D721Med (cell line): Measurements from ENCODE around the gene CCDC198.

Experiments
- DNase-seq: peaks from one replicate; pipeline ENCODE4 v3.0.0; 2011; ENCODE audit warnings: low spot score; ENCODE audit not compliant: insufficient read length
- FAIRE-seq: peaks from 2 replicates; lab custom pipeline; 2011; peaks lifted over from hg19 to GRCh38; lab: Jason Lieb, UNC
- TF ChIP-seq, protein P1 (sequence below): IDR thresholded peaks from 2 replicates; pipeline ENCODE4 v1.5.1; 2012; ENCODE audit warnings: mild to moderate bottlenecking, control low read depth; ENCODE audit not compliant: insufficient read depth; ENCODE audit errors: missing control alignments

CCDC198 gene

DNA sequence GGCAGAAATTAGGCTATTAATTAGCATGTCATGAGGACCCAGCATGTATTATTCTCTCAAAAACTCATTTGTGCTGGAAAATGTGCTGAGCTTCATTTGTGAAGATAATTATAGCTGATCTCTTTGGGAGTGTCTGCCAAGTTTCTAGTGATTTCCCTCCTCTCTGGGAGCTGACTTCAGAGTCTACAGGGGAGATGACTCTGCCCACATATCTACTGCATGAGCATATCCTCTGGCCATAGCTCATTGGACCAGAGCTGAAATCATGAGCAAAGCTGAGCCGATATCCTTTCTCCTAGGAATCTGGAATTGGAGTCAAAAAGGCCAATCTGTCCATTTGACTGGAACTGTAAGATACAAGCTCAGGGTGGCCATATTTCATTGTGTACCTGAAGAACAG is 5.9 kb downstream of the CCDC198 start:
- DNase-seq = no peak
- TF ChIP-seq, protein P1, sequence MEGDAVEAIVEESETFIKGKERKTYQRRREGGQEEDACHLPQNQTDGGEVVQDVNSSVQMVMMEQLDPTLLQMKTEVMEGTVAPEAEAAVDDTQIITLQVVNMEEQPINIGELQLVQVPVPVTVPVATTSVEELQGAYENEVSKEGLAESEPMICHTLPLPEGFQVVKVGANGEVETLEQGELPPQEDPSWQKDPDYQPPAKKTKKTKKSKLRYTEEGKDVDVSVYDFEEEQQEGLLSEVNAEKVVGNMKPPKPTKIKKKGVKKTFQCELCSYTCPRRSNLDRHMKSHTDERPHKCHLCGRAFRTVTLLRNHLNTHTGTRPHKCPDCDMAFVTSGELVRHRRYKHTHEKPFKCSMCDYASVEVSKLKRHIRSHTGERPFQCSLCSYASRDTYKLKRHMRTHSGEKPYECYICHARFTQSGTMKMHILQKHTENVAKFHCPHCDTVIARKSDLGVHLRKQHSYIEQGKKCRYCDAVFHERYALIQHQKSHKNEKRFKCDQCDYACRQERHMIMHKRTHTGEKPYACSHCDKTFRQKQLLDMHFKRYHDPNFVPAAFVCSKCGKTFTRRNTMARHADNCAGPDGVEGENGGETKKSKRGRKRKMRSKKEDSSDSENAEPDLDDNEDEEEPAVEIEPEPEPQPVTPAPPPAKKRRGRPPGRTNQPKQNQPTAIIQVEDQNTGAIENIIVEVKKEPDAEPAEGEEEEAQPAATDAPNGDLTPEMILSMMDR = no peak
- FAIRE-seq = no peak

DNA sequence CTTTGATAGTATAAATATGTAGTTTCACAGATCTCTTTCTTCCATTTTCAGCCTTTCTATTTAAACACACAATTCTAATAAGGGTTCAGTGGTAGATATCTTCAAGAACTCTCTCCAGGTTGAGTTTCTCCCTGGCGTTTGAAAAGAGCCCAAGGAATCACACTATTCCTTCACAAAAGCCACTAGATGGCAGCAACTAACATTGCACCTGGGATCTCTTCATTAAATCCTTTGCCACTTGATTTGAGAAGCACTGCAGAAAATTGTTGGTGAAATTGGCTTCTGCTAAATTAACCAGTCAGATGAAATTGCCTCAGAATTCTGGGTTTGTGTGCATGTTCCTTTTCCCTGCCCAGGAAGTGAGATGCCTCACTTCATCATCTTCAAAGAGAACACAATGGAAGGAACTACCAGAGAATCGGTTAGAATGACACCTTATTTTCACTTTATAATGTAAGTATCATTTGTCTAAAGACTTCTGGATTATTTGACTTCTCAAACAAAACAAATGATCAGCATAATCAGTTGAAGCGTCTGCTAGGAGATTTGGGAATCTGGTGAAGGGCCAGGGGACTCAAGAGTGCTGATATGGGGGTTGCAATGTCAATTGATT is 6.8 kb downstream of the CCDC198 start:
- peak; percentile 58 for FAIRE-seq

DNA sequence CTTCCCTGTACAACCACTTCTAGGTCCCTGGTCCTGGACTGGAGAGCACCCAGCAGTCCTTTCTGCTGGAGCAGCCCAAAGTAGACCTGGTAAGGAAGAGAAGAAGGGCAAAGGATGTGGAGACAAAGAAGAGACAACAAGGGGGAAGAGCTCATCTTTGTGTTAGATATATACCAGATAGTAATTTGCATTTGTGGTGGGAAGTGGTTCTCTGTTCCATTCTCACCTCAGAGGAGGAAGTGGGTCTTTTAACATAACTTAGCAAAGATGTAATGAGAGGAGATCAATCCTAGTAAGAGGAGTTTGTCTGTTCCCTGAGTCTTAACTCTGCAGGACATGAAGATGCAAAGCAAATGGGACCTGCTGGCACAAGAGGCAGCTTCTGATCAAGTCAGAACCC is 8.0 kb downstream of the CCDC198 start:
- FAIRE-seq (no peak), DNase-seq (no peak)
- TF ChIP-seq, protein P1 = no peak

More for the DNA sequence above, 6.8 kb downstream of the CCDC198 start:
- peak; percentile 20 for DNase-seq
- TF ChIP-seq, protein P1 = peak; percentile 75

DNA sequence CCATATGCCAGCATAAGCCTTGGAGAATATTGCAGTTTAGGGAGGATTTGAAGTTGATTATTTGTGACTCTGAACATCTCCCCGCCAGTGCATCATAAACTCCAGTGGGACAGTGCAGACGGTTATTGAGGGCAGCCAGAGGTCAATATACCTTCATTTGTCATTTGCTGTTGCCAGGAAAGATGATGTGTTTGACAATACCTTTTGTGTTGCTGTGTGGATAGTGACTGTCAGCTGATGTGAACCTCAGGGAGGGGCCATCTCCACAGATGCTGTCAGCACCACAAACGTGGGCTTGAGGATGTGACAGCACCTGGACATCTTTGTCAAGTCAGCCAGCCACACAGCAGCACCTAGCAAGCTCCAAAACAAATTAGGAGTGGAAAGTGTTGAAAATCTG is 11.5 kb downstream of the CCDC198 start:
- no peak for FAIRE-seq
- TF ChIP-seq, protein P1 = no peak
- no peak for DNase-seq

DNA sequence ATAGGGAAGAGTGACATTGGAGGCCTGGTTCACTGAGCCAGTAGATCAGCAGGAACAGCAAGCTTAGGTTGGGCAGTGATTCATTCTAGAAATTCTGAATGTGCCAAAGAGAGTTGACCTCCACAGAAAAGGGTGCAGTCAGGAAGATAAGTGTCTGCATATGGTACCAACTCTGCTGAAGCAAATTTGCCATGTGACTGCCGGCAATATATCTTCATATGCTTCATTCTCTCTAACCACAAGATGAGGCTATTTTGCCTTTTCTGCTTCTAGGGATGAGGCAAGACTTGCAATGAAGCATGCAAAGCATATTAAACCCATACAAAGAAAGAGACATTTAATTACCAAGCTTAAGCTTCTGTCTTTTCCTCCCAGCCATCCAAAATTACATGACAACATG is 13.6 kb downstream of the CCDC198 start:
- FAIRE-seq (no peak), DNase-seq (no peak)
- TF ChIP-seq, protein P1 = no peak

DNA sequence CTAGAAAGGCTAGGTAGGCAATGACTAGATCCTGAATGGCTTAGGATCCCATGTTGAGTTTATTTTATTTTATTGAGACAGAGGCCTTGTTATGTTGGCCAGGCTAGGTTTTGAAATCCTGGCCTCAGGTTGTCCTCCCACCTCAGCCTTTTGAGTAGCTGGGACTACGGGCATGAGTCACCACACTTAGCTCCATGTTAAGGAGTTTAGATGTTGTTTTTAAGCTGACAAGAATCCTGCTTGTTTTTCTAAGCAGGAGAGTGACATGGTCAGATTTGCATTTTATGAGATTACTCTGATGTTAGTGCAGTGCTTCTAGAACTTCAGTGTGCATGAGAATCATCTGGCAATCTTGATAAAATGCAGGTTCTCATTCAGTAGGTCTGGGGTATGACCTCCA is 14.5 kb downstream of the CCDC198 start:
- TF ChIP-seq, protein P1 = no peak
- DNase-seq = no peak
- no peak for FAIRE-seq

DNA sequence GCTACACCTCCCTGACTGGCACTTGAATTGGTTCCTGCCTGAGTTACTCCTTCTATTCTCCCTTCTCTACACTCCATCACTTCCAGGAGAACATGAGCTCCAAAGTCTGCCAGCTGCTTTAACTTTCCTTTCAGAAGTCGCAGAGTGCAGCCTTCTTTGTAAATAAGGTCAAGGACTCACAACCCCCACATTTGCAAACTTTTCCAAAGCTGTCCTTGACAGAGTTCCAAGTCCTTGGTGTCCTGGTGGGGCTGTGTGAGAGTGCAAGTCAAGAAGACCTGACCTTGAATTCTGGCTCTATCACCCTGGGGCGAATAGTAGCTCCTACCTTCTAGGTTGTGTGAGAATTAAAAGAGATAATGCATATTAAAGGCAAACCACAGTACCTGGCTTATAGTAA is 15.6 kb downstream of the CCDC198 start:
- DNase-seq = no peak

More for the DNA sequence above, 15.6 kb downstream of the CCDC198 start:
- TF ChIP-seq, protein P1 = no peak
- no peak for FAIRE-seq
